BLaER1 (cell line): Measurements from ENCODE around the gene OTOGL.

Source experiments
- H3K27ac ChIP-seq: shearing (Covaris generic); formaldehyde crosslinking; 2 replicates; pipeline ENCODE4 v1.8.1; 2022
- H3K27me3 ChIP-seq: shearing (Covaris generic); formaldehyde crosslinking; 2 replicates; pipeline ENCODE4 v1.8.1; 2022
- H3K36me3 ChIP-seq: shearing (Covaris generic); formaldehyde crosslinking; 2 replicates; pipeline ENCODE4 v1.8.1; 2022
- H3K4me1 ChIP-seq: shearing (Covaris generic); formaldehyde crosslinking; 2 replicates; pipeline ENCODE4 v1.8.1; 2022
- H3K4me2 ChIP-seq: shearing (Covaris generic); formaldehyde crosslinking; 2 replicates; pipeline ENCODE4 v1.8.1; 2022
- H3K4me3 ChIP-seq: shearing (Covaris generic); formaldehyde crosslinking; 2 replicates; pipeline ENCODE4 v1.8.1; 2022
- H3K9ac ChIP-seq: shearing (Covaris generic); formaldehyde crosslinking; 2 replicates; pipeline ENCODE4 v1.8.1; 2022
- H3K9me3 ChIP-seq: shearing (Covaris generic); formaldehyde crosslinking; 2 replicates; pipeline ENCODE4 v1.8.1; 2022
- H4K20me1 ChIP-seq: shearing (Covaris generic); formaldehyde crosslinking; 2 replicates; pipeline ENCODE4 v1.8.1; 2022
- Cebpa-rat ChIP-seq: shearing (Covaris generic); IDR thresholded peaks from 2 replicates; pipeline ENCODE4 v1.8.1; 2022

The OTOGL gene

DNA sequence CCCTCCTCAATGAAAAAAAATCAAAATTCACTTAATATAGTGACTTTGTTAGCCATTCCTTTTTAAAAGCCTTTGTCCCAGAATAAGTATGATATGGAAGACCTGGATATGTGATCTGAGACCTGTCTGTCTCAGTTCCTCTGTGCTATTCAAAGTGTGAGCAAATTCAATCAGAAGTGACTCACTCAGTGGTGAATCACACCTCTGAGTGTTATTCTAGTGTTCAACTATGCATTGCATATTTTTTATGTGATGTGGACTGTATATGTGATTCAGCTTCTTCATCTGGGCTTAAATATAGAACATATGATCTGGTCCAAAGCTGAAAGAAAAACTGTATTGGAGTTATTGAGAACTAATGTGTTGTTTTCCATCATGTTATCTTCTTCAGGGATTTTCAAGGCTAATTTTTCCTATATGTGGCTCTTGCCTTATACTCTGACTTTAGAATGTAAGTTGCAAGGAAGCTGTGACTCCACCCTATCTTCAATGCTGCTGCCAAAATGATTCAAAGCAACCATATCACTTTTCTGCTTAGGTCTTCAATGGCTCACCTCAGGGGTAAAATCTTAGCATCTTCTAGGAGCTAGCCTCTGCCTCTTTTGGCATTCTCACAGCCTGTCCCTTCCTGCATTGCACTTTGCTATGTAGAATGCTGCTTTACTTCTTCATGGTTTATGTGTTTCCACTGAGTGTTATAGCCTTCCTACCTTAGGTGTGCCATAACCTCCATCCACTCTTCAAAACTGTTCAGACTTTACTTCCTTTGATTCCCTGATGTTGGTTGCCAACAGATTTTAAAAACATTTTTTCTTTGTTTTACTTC is 169.8 kb downstream of the OTOGL start:
- no peaks in the 10 kb centered on the region; the same call in 1 of the 2 replicates for H3K4me1 ChIP-seq
- no peaks in the 10 kb centered on the region for H3K27me3 ChIP-seq
- H3K36me3 ChIP-seq = no peaks in the 10 kb centered on the region
- H4K20me1 ChIP-seq = no peaks in the 10 kb centered on the region
- H3K4me3 ChIP-seq = no peak overlapping the region
- no peak overlapping the region for H3K4me2 ChIP-seq
- no peak overlapping the region for H3K9ac ChIP-seq
- no peak overlapping the region for H3K27ac ChIP-seq
- H3K9me3 ChIP-seq = no peaks in the 10 kb centered on the region
- TF ChIP-seq Cebpa-rat = no peak

DNA sequence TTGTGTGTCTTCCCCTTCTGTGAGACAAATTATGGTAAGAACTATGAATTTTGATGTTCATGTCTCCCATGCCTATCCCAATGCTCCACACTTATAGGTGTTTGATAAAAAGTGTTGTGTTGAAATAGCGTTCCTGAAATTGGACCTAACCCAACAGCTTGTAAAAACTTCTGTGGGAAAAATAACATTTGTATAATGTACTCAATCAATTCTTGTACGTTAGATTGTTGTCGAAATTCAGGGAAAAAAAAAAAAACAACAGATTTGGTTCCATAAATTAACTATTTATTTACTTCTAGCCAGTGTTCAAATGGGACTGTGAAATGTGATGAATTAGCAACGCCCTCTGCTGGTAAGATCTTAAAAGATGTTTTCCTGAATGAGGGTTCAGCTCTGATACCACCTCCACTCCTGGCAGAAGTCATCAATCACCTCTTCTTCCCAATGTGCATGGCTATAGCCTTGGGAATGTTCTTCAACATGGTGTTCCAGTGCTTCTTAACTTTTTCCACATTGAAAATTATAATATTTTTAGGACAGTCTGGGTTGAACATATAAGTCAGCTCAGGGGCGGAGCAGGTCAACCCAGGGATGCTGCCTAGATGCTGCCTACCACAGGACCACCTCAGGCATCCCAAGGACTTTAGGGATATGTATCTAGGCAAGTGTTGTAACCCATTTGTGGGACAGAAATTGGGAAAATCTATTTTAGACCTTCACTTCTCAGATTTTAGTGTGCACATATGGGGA is 170.6 kb downstream of the OTOGL start:
- Histone ChIP-seq H4K20me1 (no peaks in the 10 kb centered on the region), H3K9me3 (no peaks in the 10 kb centered on the region), H3K27ac (no peak overlapping the region), H3K9ac (no peak overlapping the region), H3K36me3 (no peaks in the 10 kb centered on the region), H3K27me3 (no peaks in the 10 kb centered on the region), H3K4me2 (no peak overlapping the region), H3K4me3 (no peak overlapping the region), H3K4me1 (peaks cover 3% of the 10 kb centered on the region; the same call in 1 of the 2 replicates)
- TF ChIP-seq Cebpa-rat = no peak

GRCh38 chr12:80271780-80272179 is 172.4 kb downstream of the OTOGL start:
- no peak overlapping the region for H3K4me3 ChIP-seq
- H3K27me3 ChIP-seq = no peaks in the 10 kb centered on the region
- no peaks in the 10 kb centered on the region for H3K36me3 ChIP-seq
- H3K9me3 ChIP-seq = no peaks in the 10 kb centered on the region
- no peak overlapping the region for H3K4me2 ChIP-seq
- no peak for TF ChIP-seq Cebpa-rat
- H3K27ac ChIP-seq = no peak overlapping the region
- no peak overlapping the region for H3K9ac ChIP-seq
- H3K4me1 ChIP-seq = peaks cover 9% of the 10 kb centered on the region; the same call in 1 of the 2 replicates
- no peaks in the 10 kb centered on the region for H4K20me1 ChIP-seq

DNA sequence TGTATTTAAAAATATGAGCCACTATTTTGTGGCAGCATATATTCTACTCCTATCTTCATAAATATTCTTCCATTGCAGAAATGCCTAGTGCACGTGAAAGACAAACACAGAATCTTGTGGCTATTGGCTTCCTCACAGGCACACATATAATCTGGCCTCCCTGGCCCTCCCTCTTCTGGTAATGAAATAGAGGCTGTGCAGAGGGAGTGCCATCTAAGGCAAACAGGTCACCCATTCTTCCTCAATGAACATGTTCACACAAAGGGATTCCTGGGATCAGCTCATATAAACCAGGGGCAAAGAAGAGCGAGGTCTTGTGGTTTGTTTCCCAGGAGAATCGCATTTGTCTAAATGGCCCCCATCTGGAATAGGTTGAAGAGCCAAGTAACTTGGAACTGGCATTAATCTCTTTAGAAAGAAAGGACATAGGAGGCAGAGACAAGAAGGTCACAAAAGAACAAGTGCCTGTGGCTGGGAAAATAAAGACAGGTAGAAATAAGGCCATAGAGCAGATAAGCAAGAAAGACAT is 173.1 kb downstream of the OTOGL start:
- H3K9ac ChIP-seq = no peak overlapping the region
- H3K4me3 ChIP-seq = no peak overlapping the region
- no peaks in the 10 kb centered on the region for H4K20me1 ChIP-seq
- no peak overlapping the region for H3K4me2 ChIP-seq
- no peak for TF ChIP-seq Cebpa-rat
- H3K4me1 ChIP-seq = peaks cover 9% of the 10 kb centered on the region; the same call in 1 of the 2 replicates
- no peaks in the 10 kb centered on the region for H3K27me3 ChIP-seq
- H3K9me3 ChIP-seq = no peaks in the 10 kb centered on the region
- no peaks in the 10 kb centered on the region for H3K36me3 ChIP-seq
- no peak overlapping the region for H3K27ac ChIP-seq

DNA sequence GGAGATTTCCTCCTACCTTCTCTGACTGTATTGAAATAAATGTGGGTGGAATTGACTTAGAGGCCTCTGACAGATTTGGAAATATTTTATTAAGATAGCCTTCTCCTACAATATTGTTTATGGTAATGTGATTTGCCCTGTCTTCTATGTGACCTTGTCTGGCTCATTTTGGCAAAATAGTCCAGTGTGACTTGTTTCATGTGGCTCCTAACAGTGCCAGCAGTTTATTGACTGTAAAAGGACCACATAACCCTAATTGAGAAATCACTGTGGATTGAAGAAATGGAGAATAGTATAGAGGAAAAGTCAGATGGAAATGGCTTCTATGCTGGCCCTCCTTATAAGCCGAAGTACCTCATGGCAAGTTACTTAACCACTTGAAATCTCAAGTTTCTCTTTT is 173.8 kb downstream of the OTOGL start:
- Histone ChIP-seq H3K4me1 (peaks cover 9% of the 10 kb centered on the region; the same call in 1 of the 2 replicates), H3K4me2 (no peak overlapping the region), H4K20me1 (no peaks in the 10 kb centered on the region)

GRCh38 chr12:80277732-80278131 is 178.4 kb downstream of the OTOGL start:
- no peak for TF ChIP-seq Cebpa-rat
- Histone ChIP-seq H3K9ac (no peak overlapping the region), H3K9me3 (peaks cover 14% of the 10 kb centered on the region; the same call in 1 of the 2 replicates), H3K27me3 (no peaks in the 10 kb centered on the region), H4K20me1 (no peaks in the 10 kb centered on the region), H3K36me3 (no peaks in the 10 kb centered on the region), H3K27ac (no peak overlapping the region), H3K4me3 (no peak overlapping the region), H3K4me2 (no peak overlapping the region), H3K4me1 (peaks cover 9% of the 10 kb centered on the region; the same call in 1 of the 2 replicates)

More for the DNA sequence above, 173.8 kb downstream of the OTOGL start:
- Histone ChIP-seq H3K27me3 (no peaks in the 10 kb centered on the region), H3K9me3 (no peaks in the 10 kb centered on the region), H3K4me3 (no peak overlapping the region), H3K36me3 (no peaks in the 10 kb centered on the region), H3K27ac (no peak overlapping the region), H3K9ac (no peak overlapping the region)
- no peak for TF ChIP-seq Cebpa-rat

DNA sequence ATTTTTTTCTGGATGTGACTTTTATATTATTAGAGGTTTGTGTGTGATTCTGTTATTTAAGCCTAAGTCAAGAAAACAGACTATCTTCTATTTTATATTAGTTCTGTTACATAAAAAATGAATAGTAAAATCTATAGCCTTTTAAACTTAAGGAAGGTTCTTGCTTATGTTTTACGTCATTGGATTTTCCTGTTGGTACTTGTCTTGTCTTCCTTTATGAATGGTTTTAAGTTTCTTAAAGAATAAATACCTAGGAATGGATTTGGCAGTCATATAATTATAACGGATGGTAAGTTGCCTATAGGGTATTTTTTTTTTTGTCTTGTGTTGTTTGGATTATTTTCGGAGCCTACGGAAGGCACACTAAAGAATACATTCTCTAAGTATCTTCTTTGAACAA is 182.9 kb downstream of the OTOGL start:
- Histone ChIP-seq H3K36me3 (no peaks in the 10 kb centered on the region), H3K9ac (no peak overlapping the region), H4K20me1 (no peaks in the 10 kb centered on the region), H3K4me1 (no peaks in the 10 kb centered on the region), H3K27ac (no peak overlapping the region), H3K9me3 (peaks cover 14% of the 10 kb centered on the region; the same call in 1 of the 2 replicates), H3K4me2 (no peak overlapping the region), H3K27me3 (no peaks in the 10 kb centered on the region), H3K4me3 (no peak overlapping the region)
- TF ChIP-seq Cebpa-rat = no peak

DNA sequence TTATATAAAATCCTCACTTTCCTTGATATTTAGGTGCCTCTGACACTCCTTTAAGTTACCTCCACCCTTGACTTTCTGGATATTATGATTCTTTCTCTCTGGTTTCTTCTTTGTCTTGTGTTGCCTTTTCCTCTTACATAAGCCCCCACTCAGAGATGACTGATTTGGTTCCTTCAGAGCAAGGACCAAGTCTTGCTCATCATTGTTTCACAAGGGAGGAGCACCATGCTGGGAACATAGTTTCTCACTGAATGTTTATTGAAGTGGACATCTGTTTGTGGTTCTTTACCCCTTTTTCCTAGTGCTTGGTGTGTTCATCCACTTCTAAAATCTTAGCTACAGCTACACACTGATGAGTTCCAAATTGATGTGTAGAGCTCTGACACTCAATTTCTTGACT is 183.4 kb downstream of the OTOGL start:
- H3K27ac ChIP-seq = no peak overlapping the region
- H3K4me2 ChIP-seq = no peak overlapping the region
- H3K9ac ChIP-seq = no peak overlapping the region

GRCh38 chr12:80291108-80291754 is 191.9 kb downstream of the OTOGL start:
- no peak overlapping the region for H3K4me2 ChIP-seq

More for the DNA sequence above, 183.4 kb downstream of the OTOGL start:
- Histone ChIP-seq H3K27me3 (no peaks in the 10 kb centered on the region), H3K4me1 (no peaks in the 10 kb centered on the region), H4K20me1 (no peaks in the 10 kb centered on the region), H3K36me3 (no peaks in the 10 kb centered on the region), H3K4me3 (no peak overlapping the region), H3K9me3 (peaks cover 14% of the 10 kb centered on the region; the same call in 1 of the 2 replicates)
- TF ChIP-seq Cebpa-rat = no peak

More at GRCh38 chr12:80291108-80291754, 191.9 kb downstream of the OTOGL start:
- TF ChIP-seq Cebpa-rat = no peak
- Histone ChIP-seq H3K4me1 (no peaks in the 10 kb centered on the region), H3K27me3 (no peaks in the 10 kb centered on the region), H3K9me3 (0 out of 2 replicates have a peak, but pooled peaks cover 12% of the 10 kb centered on the region), H3K4me3 (no peak overlapping the region), H3K36me3 (no peaks in the 10 kb centered on the region), H3K27ac (no peak overlapping the region), H3K9ac (no peak overlapping the region), H4K20me1 (no peaks in the 10 kb centered on the region)
